Activated CD8-positive, alpha-beta T cell treated with anti-CD3 and anti-CD28 coated beads, Interleukin-2, amount 10 ng/mL, durations not matched to agents 7 days and 5 days (primary cell): ENCODE data around the gene SMG5. TPM values are rescaled to one million over a fixed set of nuclear protein-coding genes. Genes with fewer than 3 reads are reported as not detected.
"Not testable (repeated sequence)": the region's sequence is repeated elsewhere in the genome, so short reads cannot be mapped to it uniquely, and the experiment has no call there.

Source experiments
- ATAC-seq: fragments of 150-1000 bp; cut with Tn5 transposase; one replicate; pipeline ENCODE4 v1.10.0; 2021; ENCODE audit warnings: moderate library complexity
- CTCF ChIA-PET: fragments of 350-600 bp; sonication (Branson Sonifier 250); formaldehyde crosslinking; loops from one replicate; lab custom pipeline; 2021; ENCODE audit warnings: antibody characterized with exemption; lab: Charles Lee
- POLR2A ChIA-PET: fragments of 350-600 bp; sonication (Branson Sonifier 250); formaldehyde crosslinking; loops from one replicate; lab custom pipeline; 2021; ENCODE audit warnings: antibody characterized with exemption; lab: Charles Lee
- DNase-seq: peaks from one replicate; pipeline ENCODE4 v3.0.0-alpha.2; 2020
- H3K27ac Mint-ChIP-seq: one replicate; pipeline ENCODE4 v1.8.0; 2021; ENCODE audit warnings: mild to moderate bottlenecking, mixed read lengths
- H3K27me3 Mint-ChIP-seq: one replicate; pipeline ENCODE4 v1.8.0; 2021; ENCODE audit warnings: low read depth, mixed read lengths
- H3K36me3 Mint-ChIP-seq: one replicate; pipeline ENCODE4 v1.8.0; 2021; ENCODE audit warnings: low read depth, mixed read lengths
- H3K4me1 Mint-ChIP-seq: one replicate; pipeline ENCODE4 v1.8.0; 2021; ENCODE audit warnings: low read depth, mixed read lengths
- H3K4me3 Mint-ChIP-seq: one replicate; pipeline ENCODE4 v1.8.0; 2021; ENCODE audit warnings: mild to moderate bottlenecking, mixed read lengths
- H3K9me3 Mint-ChIP-seq: one replicate; pipeline ENCODE4 v1.8.0; 2022; ENCODE audit warnings: mixed read lengths; ENCODE audit not compliant: insufficient read depth
- total RNA-seq, 2 experiments: library from RNA; stranded (reverse); gene quantifications; one replicate each; pipeline ENCODE4 v1.2.3, GENCODE V29; 2021

The SMG5 gene
- total RNA-seq, 2 experiments from 2014 or later = 75.2 to 78.2 TPM

GRCh38 chr1:156230473-156230837, 52.2 kb downstream of the SMG5 start:
- H3K4me1 Mint-ChIP-seq = peaks cover 21% of the 10 kb centered on the region
- H3K36me3 Mint-ChIP-seq = peaks cover 32% of the 10 kb centered on the region
- no peak overlapping the region for H3K4me3 Mint-ChIP-seq
- no peak overlapping the region for H3K27ac Mint-ChIP-seq
- CTCF ChIA-PET = interaction anchor here (1.0 to 10.4 kb wide), 3 partner anchors 86 to 140 kb away, joined by 3 to 254 read pairs (median 7); no protein-coding TSS in a partner anchor
- POLR2A ChIA-PET = interaction anchor here (0.7 to 1.4 kb wide), 4 partner anchors 15 to 21 kb away, joined by 3 to 6 read pairs (median 4); partner anchors contain the start of gene PAQR6
- no peak for ATAC-seq
- no peak for DNase-seq
- no peaks in the 10 kb centered on the region for H3K9me3 Mint-ChIP-seq
- H3K27me3 Mint-ChIP-seq = no peaks in the 10 kb centered on the region

DNA sequence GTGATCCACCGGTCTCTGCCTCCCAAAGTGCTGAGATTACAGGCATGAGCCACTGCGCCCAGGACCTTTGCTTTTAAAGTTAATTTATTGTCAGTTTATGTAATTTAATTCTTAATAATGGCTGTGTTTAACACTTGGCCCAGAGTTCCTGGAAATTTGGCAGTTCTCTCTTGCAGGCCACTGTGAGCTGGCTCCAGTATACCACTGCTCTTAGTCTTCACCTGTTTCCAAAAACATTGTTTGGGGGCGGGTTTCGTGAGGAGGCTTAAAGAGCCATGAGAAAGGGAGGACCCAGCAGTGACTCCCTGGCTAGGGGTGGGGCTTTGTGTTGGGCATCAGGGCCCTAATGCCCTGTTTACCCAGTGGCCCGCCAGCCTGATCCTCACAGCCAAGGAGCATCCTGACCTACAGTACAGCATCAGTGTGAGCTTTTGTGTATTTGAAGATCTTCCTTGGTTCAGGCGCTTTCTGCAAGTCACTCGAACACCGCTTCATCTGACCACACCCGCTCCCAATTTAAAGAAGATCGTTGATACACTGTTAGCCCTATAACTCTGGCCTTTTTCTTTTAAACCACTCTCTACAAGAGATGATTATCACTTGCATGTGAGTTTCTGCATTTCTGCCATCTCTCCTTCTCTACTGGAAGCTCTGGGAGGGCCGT, 52.7 kb downstream of the SMG5 start:
- Mint-ChIP-seq H3K9me3 (no peaks in the 10 kb centered on the region), H3K4me3 (no peak overlapping the region), H3K27me3 (no peaks in the 10 kb centered on the region), H3K36me3 (peaks cover 35% of the 10 kb centered on the region), H3K27ac (no peak overlapping the region), H3K4me1 (peaks cover 24% of the 10 kb centered on the region)
- no peak for DNase-seq
- POLR2A ChIA-PET = interaction anchor here (0.7 to 1.7 kb wide), 4 partner anchors 16 to 36 kb away, joined by 3 to 6 read pairs (median 4); partner anchors contain the start of genes PMF1 and SLC25A44
- CTCF ChIA-PET = interaction anchor here (2.6 to 10.4 kb wide), 2 partner anchors 85 to 90 kb away, joined by 7 to 254 read pairs; no protein-coding TSS in a partner anchor
- no peak for ATAC-seq

DNA sequence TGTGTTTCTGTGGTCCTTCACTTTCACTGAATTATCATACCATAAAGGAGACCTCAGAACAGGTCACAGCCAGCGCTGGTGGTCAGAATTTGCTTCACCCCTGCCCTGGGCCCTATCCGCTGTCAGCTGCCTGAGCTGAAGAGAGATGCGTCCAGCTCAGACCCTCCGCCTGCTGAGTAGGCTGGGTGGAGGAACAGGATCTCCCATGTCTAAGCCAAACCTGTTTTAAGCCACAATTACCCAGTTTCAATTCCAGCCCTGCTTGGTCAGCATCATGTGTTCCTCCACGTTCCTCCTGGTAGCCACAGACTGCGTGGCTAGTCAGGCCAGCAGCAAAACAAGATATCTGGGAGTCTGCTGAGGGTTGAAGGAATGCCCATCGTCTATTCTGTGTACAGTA, 54.1 kb downstream of the SMG5 start:
- POLR2A ChIA-PET = interaction anchor here (0.6 to 1.7 kb wide), 2 partner anchors 16 to 68 kb away, joined by 4 read pairs; partner anchors contain the start of gene PMF1
- H3K4me3 Mint-ChIP-seq = no peak overlapping the region

DNA sequence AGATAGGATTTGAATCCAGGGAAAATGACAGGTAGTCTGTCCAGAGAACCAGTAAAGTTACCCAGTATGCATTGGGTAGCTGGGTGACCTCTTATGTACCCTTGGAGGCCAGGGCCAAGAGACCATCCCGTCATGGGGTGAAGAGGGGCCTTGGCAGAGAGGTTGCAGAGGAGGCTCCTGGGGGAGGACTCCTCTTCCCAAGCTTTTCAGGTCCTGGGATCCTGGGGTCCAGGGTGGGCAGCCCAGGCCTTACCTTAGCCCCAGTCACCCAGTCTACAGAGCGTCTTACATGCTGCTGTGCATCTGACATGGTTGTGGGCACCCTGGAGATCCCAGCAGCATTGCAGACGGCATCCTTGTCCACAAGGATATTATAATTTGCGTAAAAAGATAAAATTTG, 55.8 kb downstream of the SMG5 start:
- DNase-seq = no peak
- Mint-ChIP-seq H3K27ac (peak overlapping the region; percentile 90), H3K4me3 (no peak overlapping the region), H3K9me3 (no peaks in the 10 kb centered on the region), H3K4me1 (peaks cover 44% of the 10 kb centered on the region), H3K36me3 (peaks cover 50% of the 10 kb centered on the region), H3K27me3 (no peaks in the 10 kb centered on the region)
- ATAC-seq = no peak
- CTCF ChIA-PET = interaction anchor here (1.1 to 10.4 kb wide), 18 partner anchors 9 to 131 kb away, joined by 3 to 254 read pairs (median 5); partner anchors contain the start of genes PMF1 and SLC25A44
- POLR2A ChIA-PET = interaction anchor here (1.2 to 5.7 kb wide), 4 partner anchors 13 to 86 kb away, joined by 3 to 75 read pairs (median 14); partner anchors contain the start of genes PMF1 and SMG5

More for the DNA sequence above, 54.1 kb downstream of the SMG5 start:
- no peak for ATAC-seq
- H3K9me3 Mint-ChIP-seq = no peaks in the 10 kb centered on the region
- peaks cover 27% of the 10 kb centered on the region for H3K4me1 Mint-ChIP-seq
- no peak for DNase-seq
- H3K36me3 Mint-ChIP-seq = peaks cover 37% of the 10 kb centered on the region
- CTCF ChIA-PET = interaction anchor here (0.6 to 10.4 kb wide), 4 partner anchors 10 to 91 kb away, joined by 3 to 254 read pairs (median 6); no protein-coding TSS in a partner anchor
- no peak overlapping the region for H3K27ac Mint-ChIP-seq
- no peaks in the 10 kb centered on the region for H3K27me3 Mint-ChIP-seq

- no peak for DNase-seq
- Mint-ChIP-seq H3K36me3 (peaks cover 56% of the 10 kb centered on the region), H3K27ac (peak overlapping the region; percentile 90), H3K4me3 (no peak overlapping the region), H3K9me3 (no peaks in the 10 kb centered on the region), H3K27me3 (no peaks in the 10 kb centered on the region), H3K4me1 (peaks cover 51% of the 10 kb centered on the region)
- peak; percentile 5 for ATAC-seq
- ChIA-PET CTCF (interaction anchor here (1.1 to 10.4 kb wide), 25 partner anchors 8 to 143 kb away, joined by 3 to 254 read pairs (median 5); partner anchors contain the start of genes PMF1 and SLC25A44), POLR2A (interaction anchor here (1.2 to 5.7 kb wide), 9 partner anchors 12 to 85 kb away, joined by 3 to 75 read pairs (median 7); partner anchors contain the start of genes PMF1, SEMA4A, SLC25A44 and SMG5)
Observed at GRCh38 chr1:156226116-156226538, 56.5 kb downstream of the SMG5 start.

- ChIA-PET CTCF (interaction anchor here (0.6 to 10.4 kb wide), 38 partner anchors 8 to 160 kb away, joined by 3 to 254 read pairs (median 5); partner anchors contain the start of genes PMF1, SEMA4A, SLC25A44 and SMG5), POLR2A (interaction anchor here (1.0 to 5.7 kb wide), 10 partner anchors 12 to 85 kb away, joined by 3 to 75 read pairs (median 6); partner anchors contain the start of genes PMF1, SEMA4A, SLC25A44 and SMG5)
- ATAC-seq (no peak), DNase-seq (no peak)
- peak overlapping the region; percentile 92 for H3K27ac Mint-ChIP-seq
- peaks cover 54% of the 10 kb centered on the region for H3K4me1 Mint-ChIP-seq
- H3K36me3 Mint-ChIP-seq = peaks cover 59% of the 10 kb centered on the region
- peak overlapping the region; percentile 63 for H3K4me3 Mint-ChIP-seq
- no peaks in the 10 kb centered on the region for H3K9me3 Mint-ChIP-seq
- H3K27me3 Mint-ChIP-seq = no peaks in the 10 kb centered on the region
Observed at GRCh38 chr1:156225677-156226014, 57.0 kb downstream of the SMG5 start.

GRCh38 chr1:156221986-156222692, 60.5 kb downstream of the SMG5 start:
- no peak for ATAC-seq
- Mint-ChIP-seq H3K9me3 (no peaks in the 10 kb centered on the region), H3K27ac (peak overlapping the region; percentile 84), H3K27me3 (no peaks in the 10 kb centered on the region), H3K36me3 (peaks cover 66% of the 10 kb centered on the region), H3K4me3 (no peak overlapping the region), H3K4me1 (peaks cover 72% of the 10 kb centered on the region)
- DNase-seq = no peak
- ChIA-PET CTCF (interaction anchor here (1.0 to 10.4 kb wide), 5 partner anchors 9 to 164 kb away, joined by 3 to 254 read pairs (median 3); partner anchors contain the start of genes PMF1 and SLC25A44), POLR2A (interaction anchor here (1.0 to 5.7 kb wide), 5 partner anchors 8 to 81 kb away, joined by 3 to 75 read pairs (median 8); partner anchors contain the start of genes PMF1, SLC25A44 and SMG5)

- ATAC-seq (no peak), DNase-seq (no peak)
- ChIA-PET CTCF (no interaction called here), POLR2A (interaction anchor here (5.5 kb wide), 1 partner anchor 26 kb away, joined by 25 read pairs; the partner anchor contains the start of gene SLC25A44)
- H3K4me3 Mint-ChIP-seq = no peak overlapping the region
- no peaks in the 10 kb centered on the region for H3K27me3 Mint-ChIP-seq
- H3K9me3 Mint-ChIP-seq = no peaks in the 10 kb centered on the region
- peak overlapping the region; percentile 39 for H3K27ac Mint-ChIP-seq
- peaks cover 59% of the 10 kb centered on the region for H3K36me3 Mint-ChIP-seq
- H3K4me1 Mint-ChIP-seq = peaks cover 67% of the 10 kb centered on the region
Observed at GRCh38 chr1:156220226-156220625, 62.4 kb downstream of the SMG5 start.

GRCh38 chr1:156217871-156218270, 64.8 kb downstream of the SMG5 start:
- Mint-ChIP-seq H3K36me3 (peaks cover 64% of the 10 kb centered on the region), H3K27ac (peak overlapping the region; percentile 93), H3K27me3 (no peaks in the 10 kb centered on the region), H3K4me3 (peak overlapping the region; percentile 74), H3K9me3 (no peaks in the 10 kb centered on the region), H3K4me1 (peaks cover 71% of the 10 kb centered on the region)
- ChIA-PET CTCF (interaction anchor here (1.0 to 2.7 kb wide), 6 partner anchors 8 to 74 kb away, joined by 3 to 13 read pairs (median 4); partner anchors contain the start of gene SLC25A44), POLR2A (interaction anchor here (0.8 to 1.6 kb wide), 7 partner anchors 17 to 70 kb away, joined by 3 to 8 read pairs (median 4); partner anchors contain the start of gene SLC25A44)
- ATAC-seq = peak; percentile 31
- DNase-seq = peak; percentile 57

DNA sequence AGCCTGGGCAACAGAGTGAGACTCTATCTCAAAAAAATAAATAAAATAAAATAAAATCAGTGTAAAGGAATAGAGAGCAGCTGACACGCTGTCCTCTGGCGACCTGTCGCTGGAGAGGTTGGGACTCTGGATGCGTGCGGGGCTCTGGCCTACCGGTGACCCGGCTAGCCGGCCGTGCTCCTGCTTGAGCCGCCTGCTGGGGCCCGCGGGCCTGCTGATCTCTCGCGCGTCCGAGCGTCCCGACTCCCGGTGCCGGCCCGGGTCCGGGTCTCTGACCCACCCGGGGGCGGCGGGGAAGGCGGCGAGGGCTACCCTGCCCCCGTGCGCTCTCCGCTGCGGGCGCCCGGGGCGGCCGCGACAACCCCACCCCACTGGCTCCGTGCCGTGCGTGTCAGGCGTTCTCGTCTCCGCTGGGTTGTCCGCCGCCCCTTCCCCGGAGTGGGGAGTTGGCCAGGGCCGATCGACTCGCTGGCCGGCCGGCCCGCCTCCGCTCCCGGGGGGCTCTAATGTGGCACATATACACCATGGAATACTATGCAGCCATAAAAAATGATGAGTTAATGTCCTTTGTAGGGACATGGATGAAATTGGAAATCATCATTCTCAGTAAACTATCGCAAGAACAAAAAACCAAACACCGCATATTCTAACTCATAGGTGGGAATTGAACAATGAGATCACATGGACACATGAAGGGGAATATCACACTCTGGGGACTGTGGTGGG, 66.1 kb downstream of the SMG5 start:
- H3K4me3 Mint-ChIP-seq, POLR2A ChIA-PET: not testable (repeated sequence)
- peaks cover 64% of the 10 kb centered on the region for H3K36me3 Mint-ChIP-seq

More for the DNA sequence above, 66.1 kb downstream of the SMG5 start:
- Mint-ChIP-seq H3K27ac (peak overlapping the region; percentile 93), H3K4me1 (peaks cover 70% of the 10 kb centered on the region)
- not testable (repeated sequence) for DNase-seq, H3K27me3 Mint-ChIP-seq, H3K9me3 Mint-ChIP-seq, ATAC-seq
- CTCF ChIA-PET = interaction anchor here (4.9 kb wide), 1 partner anchor 8 kb away, joined by 68 read pairs; no protein-coding TSS in a partner anchor
